HG03460 (cell line): ENCODE measurements around the gene TBRG1.

ENCODE experiments used
- ATAC-seq: cut with Tn5 transposase; IDR thresholded peaks from one replicate; pipeline ENCODE4 v1.9.1; 2021; ENCODE audit not compliant: unreplicated experiment

Gene TBRG1

GRCh38 chr11:124612567-124613246, 10.0 kb upstream of the TBRG1 start:
- ATAC-seq = no peak

GRCh38 chr11:124618863-124619262, 3.8 kb upstream of the TBRG1 start:
- ATAC-seq = no peak

GRCh38 chr11:124623861-124624525, 1.3 kb downstream of the TBRG1 start:
- no peak for ATAC-seq

- no peak for ATAC-seq
Measured at GRCh38 chr11:124625504-124626168, 3.0 kb downstream of the TBRG1 start.

GRCh38 chr11:124627546-124627945, 4.9 kb downstream of the TBRG1 start:
- no peak for ATAC-seq

- no peak for ATAC-seq
Measured at GRCh38 chr11:124629961-124630360, 7.3 kb downstream of the TBRG1 start.

- no peak for ATAC-seq
Measured at GRCh38 chr11:124633355-124633754, 10.7 kb downstream of the TBRG1 start.

- ATAC-seq = no peak
Measured at GRCh38 chr11:124635932-124636331, 13.3 kb downstream of the TBRG1 start.

GRCh38 chr11:124638500-124638899, 15.8 kb downstream of the TBRG1 start:
- no peak for ATAC-seq

GRCh38 chr11:124639186-124639585, 16.5 kb downstream of the TBRG1 start:
- ATAC-seq = no peak

GRCh38 chr11:124640666-124641065, 18.0 kb downstream of the TBRG1 start:
- ATAC-seq = no peak

- ATAC-seq = no peak
Measured at GRCh38 chr11:124642628-124643027, 20.0 kb downstream of the TBRG1 start.

GRCh38 chr11:124643042-124643604, 20.5 kb downstream of the TBRG1 start:
- ATAC-seq = no peak

- ATAC-seq = no peak
Measured at GRCh38 chr11:124643605-124644425, 21.2 kb downstream of the TBRG1 start.

GRCh38 chr11:124644426-124645280, 22.0 kb downstream of the TBRG1 start:
- peak; percentile 54 for ATAC-seq

GRCh38 chr11:124646148-124646547, 23.5 kb downstream of the TBRG1 start:
- no peak for ATAC-seq

- ATAC-seq = no peak
Measured at GRCh38 chr11:124648610-124649009, 25.9 kb downstream of the TBRG1 start.

- ATAC-seq = no peak
Measured at GRCh38 chr11:124656774-124657630, 34.3 kb downstream of the TBRG1 start.

GRCh38 chr11:124657904-124658303, 35.2 kb downstream of the TBRG1 start:
- no peak for ATAC-seq
